Measurements from ENCODE around the gene FIBP. TPM values are rescaled to one million over a fixed set of nuclear protein-coding genes. Genes with fewer than 3 reads are reported as not detected.
A peak's percentile ranks its signal among the peaks of the same experiment; 100 is the strongest.

The FIBP gene
- polyA plus RNA-seq, 1 donor = 59.9 TPM

DNA sequence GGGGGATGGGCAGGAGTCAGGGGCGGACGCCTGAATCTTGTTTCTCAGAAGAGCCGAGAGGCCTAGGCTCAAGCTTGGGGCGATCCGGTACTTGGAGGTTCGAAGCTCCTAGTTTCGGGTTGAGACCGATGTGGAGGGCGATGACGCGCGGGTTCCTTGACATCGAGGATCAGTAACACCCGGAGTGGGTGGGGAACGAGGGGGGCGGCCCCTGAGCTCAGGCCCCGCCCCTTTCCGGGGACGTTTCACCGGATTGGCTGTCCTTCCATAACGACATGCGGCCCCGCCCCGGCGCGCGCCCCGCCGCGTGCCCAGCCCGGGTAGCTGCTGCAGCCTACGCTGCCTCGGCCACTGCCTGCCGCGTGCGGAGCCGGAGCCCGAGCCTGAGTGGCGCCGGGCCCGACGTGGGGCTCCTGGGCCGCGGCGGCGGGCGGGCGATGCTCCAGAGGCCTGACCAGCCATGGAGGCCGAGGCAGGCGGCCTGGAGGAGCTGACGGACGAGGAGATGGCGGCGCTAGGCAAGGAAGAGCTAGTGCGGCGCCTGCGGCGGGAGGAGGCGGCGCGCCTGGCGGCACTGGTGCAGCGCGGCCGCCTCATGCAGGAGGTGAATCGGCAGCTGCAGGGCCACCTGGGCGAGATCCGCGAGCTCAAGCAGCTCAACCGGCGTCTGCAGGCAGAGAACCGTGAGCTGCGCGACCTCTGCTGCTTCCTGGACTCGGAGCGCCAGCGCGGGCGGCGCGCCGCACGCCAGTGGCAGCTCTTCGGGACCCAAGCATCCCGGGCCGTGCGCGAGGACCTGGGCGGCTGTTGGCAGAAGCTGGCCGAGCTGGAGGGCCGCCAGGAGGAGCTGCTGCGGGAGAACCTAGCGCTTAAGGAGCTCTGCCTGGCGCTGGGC, 2.3 kb upstream of the FIBP start, which contains the start of gene CCDC85B:
Gene CCDC85B, plus strand, starts transcription at position 350 of the 895 bp plus-strand sequence. Its CDS starts 111 bp downstream, at position 461.
- DNase-seq = peak; percentile 97 to 98
- peaks cover 44% of the 10 kb centered on the region for H3K4me1 ChIP-seq (ENCODE audit: control insufficient read depth, insufficient read depth, low read length)

GRCh38 chr11:65887723-65888162, 528 bp downstream of the FIBP start:
- no CpG with 5 or more reads among the region's 23 CpGs for WGBS (ENCODE audit: insufficient coverage, low lambda C conversion rate)
- no peak for DNase-seq
- no peaks in the 10 kb centered on the region for H3K27me3 ChIP-seq (ENCODE audit: control insufficient read depth, insufficient read depth, low read length)
- H3K4me3 ChIP-seq (ENCODE audit: low read length) = peak overlapping the region; percentile 78
- peak overlapping the region; percentile 89 for H3K27ac ChIP-seq (ENCODE audit: low read length)
- H3K36me3 ChIP-seq (ENCODE audit: control insufficient read depth, insufficient read depth, low read length) = peaks cover 34% of the 10 kb centered on the region
- H3K9me3 ChIP-seq (ENCODE audit: control insufficient read depth, low read depth, low read length) = no peaks in the 10 kb centered on the region
- peaks cover 58% of the 10 kb centered on the region for H3K4me1 ChIP-seq (ENCODE audit: control insufficient read depth, insufficient read depth, low read length)

More for the DNA sequence above, 2.3 kb upstream of the FIBP start, which contains the start of gene CCDC85B:
- H3K9me3 ChIP-seq (ENCODE audit: control insufficient read depth, low read depth, low read length) = no peaks in the 10 kb centered on the region
- H3K4me3 ChIP-seq (ENCODE audit: low read length) = peak within 1 kb of the TSS; percentile 47
- H3K36me3 ChIP-seq (ENCODE audit: control insufficient read depth, insufficient read depth, low read length) = peaks cover 10% of the 10 kb centered on the region
- peaks cover 2% of the 10 kb centered on the region for H3K27me3 ChIP-seq (ENCODE audit: control insufficient read depth, insufficient read depth, low read length)
- H3K27ac ChIP-seq (ENCODE audit: low read length) = peak within 1 kb of the TSS; percentile 35
- no CpG with 5 or more reads among the region's 94 CpGs for WGBS (ENCODE audit: insufficient coverage, low lambda C conversion rate)

DNA sequence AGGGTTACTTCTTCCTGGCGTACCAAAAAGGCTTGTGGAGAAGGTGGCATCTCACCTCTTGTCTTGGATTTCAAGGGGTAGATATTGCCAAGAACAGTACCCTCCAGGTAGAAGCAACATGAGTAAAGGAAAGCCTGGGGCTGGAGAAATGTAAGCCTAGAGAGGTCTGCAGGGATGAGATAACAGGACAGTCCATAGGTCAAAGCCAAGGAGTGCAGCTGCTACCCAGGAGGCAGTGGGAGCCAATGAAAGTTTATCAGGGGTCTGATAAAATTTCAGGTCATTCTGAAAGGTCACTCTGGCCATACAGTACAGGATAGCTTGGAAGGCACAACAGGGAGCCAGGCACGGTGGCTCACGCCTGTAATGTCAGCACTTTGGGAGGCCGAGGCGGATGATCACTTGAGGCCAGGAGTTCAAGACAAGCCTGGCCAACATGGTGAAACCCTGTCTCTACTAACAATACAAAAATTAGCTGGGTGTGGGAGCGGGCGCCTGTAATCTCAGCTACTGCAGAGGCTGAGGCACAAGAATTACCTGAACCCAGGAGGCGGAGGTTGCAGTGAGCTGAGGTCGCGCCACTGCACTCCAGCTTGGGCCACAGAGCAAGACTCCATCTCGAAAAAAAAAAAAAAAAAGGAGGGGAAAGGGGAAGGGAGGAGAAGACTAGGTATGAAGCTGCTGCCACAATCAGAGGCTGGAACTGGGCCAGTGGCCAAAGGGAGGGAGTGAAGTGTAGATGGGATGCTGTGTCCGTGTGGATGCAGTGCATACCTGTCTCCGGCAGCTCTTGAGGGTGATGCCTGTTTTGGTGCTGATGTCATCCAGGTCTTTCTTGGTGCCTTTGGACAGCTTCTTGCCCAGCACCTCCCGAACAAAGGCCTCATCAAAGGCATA, 1.2 kb downstream of the FIBP start:
- DNase-seq = peak in 1 of 2 donors; percentile 60
- Histone ChIP-seq H3K27ac (ENCODE audit: low read length) (peak overlapping the region; percentile 89), H3K9me3 (ENCODE audit: control insufficient read depth, low read depth, low read length) (no peaks in the 10 kb centered on the region), H3K4me3 (ENCODE audit: low read length) (peak overlapping the region; percentile 78), H3K4me1 (ENCODE audit: control insufficient read depth, insufficient read depth, low read length) (peaks cover 56% of the 10 kb centered on the region), H3K36me3 (ENCODE audit: control insufficient read depth, insufficient read depth, low read length) (peaks cover 41% of the 10 kb centered on the region), H3K27me3 (ENCODE audit: control insufficient read depth, insufficient read depth, low read length) (no peaks in the 10 kb centered on the region)
- WGBS (ENCODE audit: insufficient coverage, low lambda C conversion rate) = no CpG with 5 or more reads among the region's 14 CpGs

- no peak overlapping the region for H3K4me3 ChIP-seq (ENCODE audit: low read length)
- WGBS (ENCODE audit: insufficient coverage, low lambda C conversion rate) = no CpG with 5 or more reads among the region's 12 CpGs
- H3K9me3 ChIP-seq (ENCODE audit: control insufficient read depth, low read depth, low read length) = no peaks in the 10 kb centered on the region
- H3K36me3 ChIP-seq (ENCODE audit: control insufficient read depth, insufficient read depth, low read length) = peaks cover 42% of the 10 kb centered on the region
- peaks cover 46% of the 10 kb centered on the region for H3K4me1 ChIP-seq (ENCODE audit: control insufficient read depth, insufficient read depth, low read length)
- no peaks in the 10 kb centered on the region for H3K27me3 ChIP-seq (ENCODE audit: control insufficient read depth, insufficient read depth, low read length)
- peak in 1 of 2 donors; percentile 42 for DNase-seq
- H3K27ac ChIP-seq (ENCODE audit: low read length) = peak overlapping the region; percentile 4
Observed at GRCh38 chr11:65885808-65886536, 2.3 kb downstream of the FIBP start.

DNA sequence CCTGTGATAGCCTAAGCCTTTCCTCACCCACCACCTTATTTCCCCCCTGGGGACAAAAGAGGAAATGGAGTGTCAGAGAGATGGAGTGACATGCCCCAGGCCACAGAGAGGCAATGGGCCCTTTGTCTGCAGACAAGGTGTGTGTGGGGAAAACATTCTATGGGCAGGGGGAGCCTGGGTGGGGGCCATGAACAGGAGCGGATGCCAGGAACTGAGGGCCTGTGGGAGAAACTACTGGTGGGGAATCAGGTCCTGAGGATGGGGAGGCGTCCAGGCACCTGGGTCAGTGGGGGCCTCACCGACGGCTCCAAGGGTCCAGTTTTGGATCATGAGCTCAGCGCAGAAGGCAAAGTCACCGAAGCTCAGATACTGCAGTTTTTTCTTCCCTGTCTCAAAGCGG, 3.0 kb downstream of the FIBP start:
- H3K27ac ChIP-seq (ENCODE audit: low read length) = peak overlapping the region; percentile 3

GRCh38 chr11:65884716-65885092, 3.6 kb downstream of the FIBP start:
- no peak overlapping the region for H3K27ac ChIP-seq (ENCODE audit: low read length)
- peak; percentile 66 to 69 for DNase-seq
- no CpG with 5 or more reads among the region's 9 CpGs for WGBS (ENCODE audit: insufficient coverage, low lambda C conversion rate)

More for the DNA sequence above, 3.0 kb downstream of the FIBP start:
- no peaks in the 10 kb centered on the region for H3K27me3 ChIP-seq (ENCODE audit: control insufficient read depth, insufficient read depth, low read length)
- no peak overlapping the region for H3K4me3 ChIP-seq (ENCODE audit: low read length)
- no peaks in the 10 kb centered on the region for H3K9me3 ChIP-seq (ENCODE audit: control insufficient read depth, low read depth, low read length)
- no peak for DNase-seq
- no CpG with 5 or more reads among the region's 7 CpGs for WGBS (ENCODE audit: insufficient coverage, low lambda C conversion rate)
- H3K36me3 ChIP-seq (ENCODE audit: control insufficient read depth, insufficient read depth, low read length) = peaks cover 42% of the 10 kb centered on the region
- H3K4me1 ChIP-seq (ENCODE audit: control insufficient read depth, insufficient read depth, low read length) = peaks cover 45% of the 10 kb centered on the region

GRCh38 chr11:65883786-65884715, 4.2 kb downstream of the FIBP start:
- H3K27me3 ChIP-seq (ENCODE audit: control insufficient read depth, insufficient read depth, low read length) = no peaks in the 10 kb centered on the region
- H3K36me3 ChIP-seq (ENCODE audit: control insufficient read depth, insufficient read depth, low read length) = peaks cover 42% of the 10 kb centered on the region
- no peak for DNase-seq
- no peak overlapping the region for H3K27ac ChIP-seq (ENCODE audit: low read length)
- no CpG with 5 or more reads among the region's 28 CpGs for WGBS (ENCODE audit: insufficient coverage, low lambda C conversion rate)
- H3K9me3 ChIP-seq (ENCODE audit: control insufficient read depth, low read depth, low read length) = no peaks in the 10 kb centered on the region
- H3K4me3 ChIP-seq (ENCODE audit: low read length) = no peak overlapping the region
- peaks cover 36% of the 10 kb centered on the region for H3K4me1 ChIP-seq (ENCODE audit: control insufficient read depth, insufficient read depth, low read length)

More at GRCh38 chr11:65884716-65885092, 3.6 kb downstream of the FIBP start:
- Histone ChIP-seq H3K9me3 (ENCODE audit: control insufficient read depth, low read depth, low read length) (no peaks in the 10 kb centered on the region), H3K27me3 (ENCODE audit: control insufficient read depth, insufficient read depth, low read length) (no peaks in the 10 kb centered on the region), H3K4me3 (ENCODE audit: low read length) (no peak overlapping the region), H3K36me3 (ENCODE audit: control insufficient read depth, insufficient read depth, low read length) (peaks cover 42% of the 10 kb centered on the region), H3K4me1 (ENCODE audit: control insufficient read depth, insufficient read depth, low read length) (peaks cover 40% of the 10 kb centered on the region)

DNA sequence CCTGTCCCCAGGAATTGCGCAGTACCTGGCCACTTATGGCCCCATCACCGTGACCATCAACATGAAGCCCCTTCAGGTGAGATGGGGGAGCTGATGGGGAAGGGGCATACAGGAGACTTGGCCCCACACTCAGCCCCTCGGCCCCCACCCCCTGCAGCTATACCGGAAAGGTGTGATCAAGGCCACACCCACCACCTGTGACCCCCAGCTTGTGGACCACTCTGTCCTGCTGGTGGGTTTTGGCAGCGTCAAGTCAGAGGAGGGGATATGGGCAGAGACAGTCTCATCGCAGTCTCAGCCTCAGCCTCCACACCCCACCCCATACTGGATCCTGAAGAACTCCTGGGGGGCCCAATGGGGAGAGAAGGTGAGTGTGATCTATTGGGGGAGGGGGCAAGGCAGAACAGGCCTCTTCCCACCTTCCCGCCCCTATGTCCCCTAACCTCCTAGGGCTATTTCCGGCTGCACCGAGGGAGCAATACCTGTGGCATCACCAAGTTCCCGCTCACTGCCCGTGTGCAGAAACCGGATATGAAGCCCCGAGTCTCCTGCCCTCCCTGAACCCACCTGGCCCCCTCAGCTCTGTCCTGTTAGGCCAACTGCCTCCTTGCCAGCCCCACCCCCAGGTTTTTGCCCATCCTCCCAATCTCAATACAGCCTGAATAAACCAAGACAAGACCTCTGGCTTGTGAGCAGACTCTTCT, 5.1 kb downstream of the FIBP start:
- no peak for DNase-seq
- no CpG with 5 or more reads among the region's 13 CpGs for WGBS (ENCODE audit: insufficient coverage, low lambda C conversion rate)
- H3K4me3 ChIP-seq (ENCODE audit: low read length) = no peak overlapping the region
- H3K27ac ChIP-seq (ENCODE audit: low read length) = no peak overlapping the region
- peaks cover 42% of the 10 kb centered on the region for H3K36me3 ChIP-seq (ENCODE audit: control insufficient read depth, insufficient read depth, low read length)
- no peaks in the 10 kb centered on the region for H3K9me3 ChIP-seq (ENCODE audit: control insufficient read depth, low read depth, low read length)
- H3K4me1 ChIP-seq (ENCODE audit: control insufficient read depth, insufficient read depth, low read length) = peaks cover 31% of the 10 kb centered on the region
- no peaks in the 10 kb centered on the region for H3K27me3 ChIP-seq (ENCODE audit: control insufficient read depth, insufficient read depth, low read length)
